IMR-90 (cell line): ENCODE data around the gene NEURL2. TPM values are rescaled to one million over a fixed set of nuclear protein-coding genes. Genes with fewer than 3 reads are reported as not detected.

Source experiments
- ATAC-seq: fragments of 200-7000 bp; cut with Tn5 transposase; 2 replicates; pipeline ENCODE4 v1.9.1; 2020; ENCODE audit warnings: low read depth, mild to moderate bottlenecking, moderate library complexity
- BruUV-seq: library from RNA; stranded (reverse); fragments of 400-500 nt; replicated peaks from 2 replicates; lab custom pipeline; 2021; lab: Mats Ljungman, UMichigan
- CTCF ChIA-PET: fragments of 300-600 bp; formaldehyde crosslinking; extraction: SDS; loops from one replicate; lab custom pipeline; 2021; ENCODE audit warnings: antibody characterized with exemption; lab: Yijun Ruan, JAX
- POLR2A ChIA-PET: fragments of 300-600 bp; sonication (Branson Sonifier 250); formaldehyde crosslinking; loops from one replicate; lab custom pipeline; 2022; ENCODE audit warnings: antibody characterized with exemption; ENCODE audit not compliant: unreplicated experiment; lab: Charles Lee
- DNase-seq: peaks from one replicate; pipeline ENCODE4 v3.0.0; 2013
- H2AFZ ChIP-seq: replicated peaks from 2 replicates; pipeline ENCODE3; 2013; ENCODE audit warnings: low read length, mild to moderate bottlenecking; ENCODE audit not compliant: poor library complexity
- H2AK5ac ChIP-seq: 2 replicates; pipeline ENCODE4 v1.6.1; 2013; ENCODE audit warnings: low read depth, low read length, inconsistent platforms
- H2AK9ac ChIP-seq: replicated peaks from 2 replicates; pipeline ENCODE3; 2013; ENCODE audit warnings: mild to moderate bottlenecking, low read depth, low read length, moderate library complexity; ENCODE audit not compliant: poor library complexity
- H2BK120ac ChIP-seq: 2 replicates; pipeline ENCODE4 v1.6.1; 2013; ENCODE audit warnings: low read depth, low read length, inconsistent platforms
- H2BK15ac ChIP-seq: 3 replicates; pipeline ENCODE4 v1.6.1; 2013; ENCODE audit warnings: low read depth, low read length, inconsistent platforms
- H2BK20ac ChIP-seq: 2 replicates; pipeline ENCODE4 v1.6.1; 2013; ENCODE audit warnings: low read depth, mild to moderate bottlenecking, inconsistent platforms, low read length, moderate library complexity
- H2BK5ac ChIP-seq: 2 replicates; pipeline ENCODE4 v1.6.1; 2013; ENCODE audit warnings: mild to moderate bottlenecking, low read depth, low read length, inconsistent platforms; ENCODE audit not compliant: poor library complexity, severe bottlenecking
- H3K14ac ChIP-seq: replicated peaks from 2 replicates; pipeline ENCODE4 v1.6.1; 2013; ENCODE audit warnings: low read depth, low read length, inconsistent platforms
- H3K18ac ChIP-seq: 2 replicates; pipeline ENCODE4 v1.6.1; 2013; ENCODE audit warnings: low read depth, low read length, control low read depth
- H3K23ac ChIP-seq: 2 replicates; pipeline ENCODE4 v1.6.1; 2013; ENCODE audit warnings: low read depth, low read length, inconsistent platforms
- H3K27ac ChIP-seq: 2 replicates; pipeline ENCODE4 v1.5.1; 2013; ENCODE audit warnings: mild to moderate bottlenecking, control low read depth, low read length; ENCODE audit not compliant: insufficient read depth
- H3K27me3 ChIP-seq: 2 replicates; pipeline ENCODE4 v1.6.1; 2013; ENCODE audit warnings: low read length; ENCODE audit not compliant: control insufficient read depth, insufficient read depth
- H3K36me3 ChIP-seq: 2 replicates; pipeline ENCODE4 v1.6.1; 2013; ENCODE audit warnings: low read length, mixed read lengths; ENCODE audit not compliant: control insufficient read depth, insufficient read depth
- H3K4ac ChIP-seq: 2 replicates; pipeline ENCODE4 v1.6.1; 2013; ENCODE audit warnings: low read depth, low read length, inconsistent platforms
- H3K4me1 ChIP-seq: 2 replicates; pipeline ENCODE4 v1.6.1; 2013; ENCODE audit warnings: low read length, mixed read lengths; ENCODE audit not compliant: control insufficient read depth, insufficient read depth
- H3K4me2 ChIP-seq: 2 replicates; pipeline ENCODE4 v1.6.1; 2013; ENCODE audit warnings: low read depth, mild to moderate bottlenecking, control low read depth, low read length, moderate library complexity
- H3K4me3 ChIP-seq: 2 replicates; pipeline ENCODE4 v1.5.1; 2013; ENCODE audit warnings: low read depth, mild to moderate bottlenecking, control low read depth, low read length, moderate library complexity; ENCODE audit not compliant: insufficient read depth
- H3K56ac ChIP-seq: 2 replicates; pipeline ENCODE4 v1.6.1; 2013; ENCODE audit warnings: low read length, inconsistent platforms; ENCODE audit not compliant: insufficient read depth; ENCODE audit errors: extremely low read depth
- H3K79me1 ChIP-seq, 2 experiments: 2 replicates each; pipeline ENCODE4 v1.6.1; 2013; ENCODE audit warnings: low read length in 2 of 2, inconsistent platforms in 1 of 2, low read depth in 1 of 2
- H3K9ac ChIP-seq: 2 replicates; pipeline ENCODE4 v1.6.1; 2013; ENCODE audit warnings: low read depth, low read length, control low read depth
- H3K9me1 ChIP-seq: 2 replicates; pipeline ENCODE4 v1.6.1; 2013; ENCODE audit warnings: low read length, inconsistent platforms; ENCODE audit not compliant: insufficient read depth
- H3K9me3 ChIP-seq: 2 replicates; pipeline ENCODE4 v1.6.1; 2013; ENCODE audit warnings: low read length; ENCODE audit not compliant: control insufficient read depth, insufficient read depth
- H4K20me1 ChIP-seq: 2 replicates; pipeline ENCODE4 v1.6.1; 2013; ENCODE audit warnings: low read length, inconsistent platforms; ENCODE audit not compliant: insufficient read depth
- H4K5ac ChIP-seq: 2 replicates; pipeline ENCODE4 v1.6.1; 2013; ENCODE audit warnings: mild to moderate bottlenecking, low read depth, low read length, control low read depth
- H4K8ac ChIP-seq, 2 experiments: 2 replicates each; pipeline ENCODE4 v1.6.1; 2013; ENCODE audit warnings: low read depth in 2 of 2, low read length in 2 of 2, control low read depth in 1 of 2, inconsistent platforms in 1 of 2
- H4K91ac ChIP-seq: 2 replicates; pipeline ENCODE4 v1.6.1; 2013; ENCODE audit warnings: low read depth, low read length, inconsistent platforms; ENCODE audit not compliant: insufficient read depth
- BHLHE40 ChIP-seq: fragments of 150-350 bp; IDR thresholded peaks from 2 replicates; pipeline ENCODE4 v1.6.1; 2016; ENCODE audit warnings: mild to moderate bottlenecking, low read depth, low read length
- FOS ChIP-seq: fragments of 150-350 bp; IDR thresholded peaks from 2 replicates; pipeline ENCODE4 v1.6.1; 2016; ENCODE audit warnings: low read depth, low read length
- RCOR1 ChIP-seq: IDR thresholded peaks from 2 replicates; pipeline ENCODE4 v1.6.1; 2012; ENCODE audit warnings: mild to moderate bottlenecking, low read length, improper control_type of control experiment; ENCODE audit not compliant: insufficient replicate concordance
- WGBS, 2 experiments: methylation state at CpG; one replicate each; pipeline versions ENCODE4 v1.1.5 to v1.1.7; 2013; ENCODE audit warnings: missing lambda C conversion rate in 2 of 2; ENCODE audit not compliant: insufficient read length in 1 of 2; ENCODE audit errors: extremely low coverage in 2 of 2; 5-methylcytosine and 5-hydroxymethylcytosine counted together
- dilution Hi-C: fragments of 300-500 bp; cut with HindIII; formaldehyde crosslinking; loops from one replicate; pipeline ENCODE4 v1.14.3; 2018; ENCODE audit warnings: low sequenced_read_pairs; ENCODE audit not compliant: unreplicated experiment
- in situ Hi-C: fragments of 300-500 bp; cut with MboI; formaldehyde crosslinking; loops from 3 replicates; pipeline ENCODE4 v1.14.3; 2019; ENCODE audit warnings: low sequenced_read_pairs, inconsistent platforms, mixed read lengths
- intact Hi-C: fragments of 100-400 bp; cut with micrococcal nuclease; formaldehyde crosslinking; loops from 2 replicates; pipeline ENCODE4 v1.10.0; 2022
- polyA plus RNA-seq, 3 experiments: library from polyadenylated mRNA; depleted of rRNA; stranded (reverse); fragments of >200 nt; gene quantifications; 2 replicates each; pipeline ENCODE4 v1.2.3, GENCODE V29; 2012; ENCODE audit warnings: low replicate concordance in 1 of 3
- total RNA-seq: library from RNA; depleted of rRNA; stranded (reverse); fragments of >200 nt; gene quantifications from 2 replicates; pipeline ENCODE4 v1.2.3, GENCODE V29; 2012

The NEURL2 gene
- total and polyA plus RNA-seq, 2 of the 4 experiments (the other 2 are of a cell fraction) = 1.1 to 2.5 TPM

GRCh38 chr20:45907219-45907948, 16.4 kb upstream of the NEURL2 start (continued):
- TF ChIP-seq FOS = no peak

DNA sequence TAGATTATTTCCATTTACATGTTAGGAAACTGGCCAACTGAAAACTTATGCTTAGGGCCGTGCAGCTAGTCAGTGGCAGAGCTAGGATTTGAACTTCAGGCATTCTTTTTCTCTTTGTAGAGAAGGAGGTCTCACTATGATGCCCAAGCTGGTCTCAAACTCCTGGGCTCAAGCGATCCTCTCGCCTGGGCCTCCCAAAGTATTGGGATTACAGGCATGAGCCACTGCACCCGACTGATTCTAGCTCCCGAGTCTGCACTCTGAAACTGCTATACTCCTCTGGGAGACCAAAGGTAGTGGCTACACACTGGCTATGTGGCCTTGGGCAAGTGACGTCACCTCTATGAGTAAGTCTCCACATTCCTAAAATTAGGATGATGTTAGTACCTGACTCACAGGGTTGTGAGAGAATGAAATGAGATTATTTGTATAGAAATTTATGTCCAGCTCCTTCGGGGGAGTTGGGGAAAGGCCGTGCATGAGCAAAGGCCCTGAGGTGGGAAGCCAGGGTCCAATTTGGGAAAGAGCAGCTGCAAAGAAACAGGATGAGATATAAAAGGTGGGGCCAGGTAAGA, 14.6 kb upstream of the NEURL2 start:
- Histone ChIP-seq H2BK120ac (peak overlapping the region; percentile 75; the same call in 1 of the 2 replicates), H2BK15ac (no peak overlapping the region), H3K4me1 (peaks cover 3% of the 10 kb centered on the region), H3K27ac (no peak overlapping the region), H2BK20ac (peak overlapping the region; percentile 37; the same call in 1 of the 2 replicates), H3K27me3 (no peaks in the 10 kb centered on the region), H3K18ac (no peak overlapping the region), H2AK5ac (peak overlapping the region; percentile 8; the same call in 1 of the 2 replicates), H3K9me3 (no peaks in the 10 kb centered on the region), H2BK5ac (no peak overlapping the region), H4K91ac (no peak overlapping the region; the same call in 1 of the 2 replicates), H3K4me2 (no peak overlapping the region), H3K14ac (0 out of 2 replicates have a peak overlapping the region, but pooled peaks have one; percentile 68), H4K8ac (peak overlapping the region in 1 of 2 experiments; percentile 51; a peak in 2 of 4 replicates), H2AK9ac (peak overlapping the region; percentile 23), H2AFZ (no peak overlapping the region), H3K9ac (no peak overlapping the region), H3K4me3 (no peak overlapping the region), H3K56ac (no peak overlapping the region), H3K4ac (peak overlapping the region; percentile 46; the same call in 1 of the 2 replicates), H4K5ac (peak overlapping the region; percentile 8; the same call in 1 of the 2 replicates), H4K20me1 (peaks cover 5% of the 10 kb centered on the region; the same call in 1 of the 2 replicates), H3K23ac (0 out of 2 replicates have a peak overlapping the region, but pooled peaks have one; percentile 57), H3K36me3 (peaks cover 40% of the 10 kb centered on the region; the same call in 1 of the 2 replicates), H3K9me1 (peaks cover 19% of the 10 kb centered on the region), H3K79me1 (peaks cover 0 to 14% of the 10 kb centered on the region in 2 experiments; a peak in 2 of 4 replicates)
- peak; percentile 42; the same call in 1 of the 2 replicates for TF ChIP-seq FOS
- TF ChIP-seq RCOR1 = peak; percentile 31
- TF ChIP-seq BHLHE40 = no peak
- ChIA-PET CTCF (interaction anchor here (1.3 to 1.5 kb wide), 2 partner anchors 14 to 15 kb away, joined by 3 read pairs; no protein-coding TSS in a partner anchor), POLR2A (interaction anchor here (0.9 to 1.1 kb wide), 4 partner anchors 9 to 28 kb away, joined by 3 to 6 read pairs (median 4); no protein-coding TSS in a partner anchor)
- BruUV-seq = no TSS peak
- peak; percentile 64 for ATAC-seq
- dilution Hi-C loops = no loop called here
- WGBS, 2 experiments = 80% methylated on average over 1 of the region's 8 CpGs; no CpG with 5 or more reads in 1 of the 2 experiments
- in situ Hi-C loops = loop anchor here (25.0 kb wide), 1 partner anchor 568 kb away; the partner anchor contains the start of gene SDC4
- intact Hi-C loops = no loop called here
- DNase-seq = peak; percentile 90
